SK-N-SH treated with all-trans-retinoic acid at 6 μM for 48 hours (cell line): ENCODE results near the gene SCGB1A1.
"Not testable (repeated sequence)": the region's sequence is repeated elsewhere in the genome, so short reads cannot be mapped to it uniquely, and the experiment has no call there.

Experiments used
- ATAC-seq: fragments of 200-7000 bp; cut with Tn5 transposase; 3 replicates; pipeline ENCODE4 v1.9.1; 2020; ENCODE audit warnings: mild to moderate bottlenecking, moderate library complexity
- ARNTL ChIP-seq: fragments of 450-650 bp; formaldehyde crosslinking; IDR thresholded peaks from 2 replicates; pipeline ENCODE4 v1.5.0; 2020; ENCODE audit warnings: low read depth, mild to moderate bottlenecking, moderate library complexity, borderline replicate concordance
- CREB5 ChIP-seq: fragments of 250-450 bp; sonication (Bioruptor Pico); IDR thresholded peaks from 2 replicates; pipeline ENCODE4 v1.5.1; 2020; ENCODE audit warnings: low read depth, mild to moderate bottlenecking, moderate library complexity
- CSDC2 ChIP-seq: fragments of 250-450 bp; sonication (Bioruptor Pico); IDR thresholded peaks from 2 replicates; pipeline ENCODE4 v1.5.0; 2020; ENCODE audit warnings: mild to moderate bottlenecking, moderate library complexity
- ESRRG ChIP-seq: fragments of 250-450 bp; sonication (Bioruptor Pico); IDR thresholded peaks from 2 replicates; pipeline ENCODE4 v1.6.1; 2021; ENCODE audit warnings: mild to moderate bottlenecking
- ISL1 ChIP-seq: fragments of 250-450 bp; sonication (Bioruptor Pico); IDR thresholded peaks from 2 replicates; pipeline ENCODE4 v2.1.2; 2022; ENCODE audit warnings: mild to moderate bottlenecking, moderate library complexity
- OSR1 ChIP-seq: fragments of 250-450 bp; sonication (Bioruptor Pico); IDR thresholded peaks from 2 replicates; pipeline ENCODE4 v1.8.0; 2022; ENCODE audit warnings: moderate library complexity, mild to moderate bottlenecking, inconsistent platforms
- PATZ1 ChIP-seq: fragments of 250-450 bp; sonication (Bioruptor Pico); IDR thresholded peaks from 2 replicates; pipeline ENCODE4 v1.8.0; 2020; ENCODE audit warnings: mild to moderate bottlenecking, moderate library complexity, borderline replicate concordance
- POU6F1 ChIP-seq: fragments of 250-450 bp; sonication (Bioruptor Pico); IDR thresholded peaks from 2 replicates; pipeline ENCODE4 v1.8.0; 2021; ENCODE audit warnings: low read depth, mild to moderate bottlenecking, moderate library complexity, borderline replicate concordance
- PPARA ChIP-seq: fragments of 250-450 bp; sonication (Bioruptor Pico); IDR thresholded peaks from 2 replicates; pipeline ENCODE4 v1.5.0; 2020; ENCODE audit warnings: mild to moderate bottlenecking, borderline replicate concordance
- RARB ChIP-seq: fragments of 250-450 bp; sonication (Bioruptor Pico); IDR thresholded peaks from 2 replicates; pipeline ENCODE4 v1.8.0; 2021; ENCODE audit warnings: mild to moderate bottlenecking, moderate library complexity
- SNAI2 ChIP-seq: fragments of 250-450 bp; sonication (Bioruptor Pico); IDR thresholded peaks from 2 replicates; pipeline ENCODE4 v1.5.0; 2020; ENCODE audit warnings: mild to moderate bottlenecking, moderate library complexity
- TSHZ2 ChIP-seq: fragments of 250-450 bp; sonication (Bioruptor Pico); IDR thresholded peaks from 2 replicates; pipeline ENCODE4 v1.5.0; 2020; ENCODE audit warnings: mild to moderate bottlenecking, moderate library complexity
- ZC3H10 ChIP-seq: fragments of 250-450 bp; sonication (Bioruptor Pico); IDR thresholded peaks from 2 replicates; pipeline ENCODE4 v1.5.1; 2021; ENCODE audit warnings: mild to moderate bottlenecking, moderate library complexity
- ZFP30 ChIP-seq: fragments of 450-650 bp; formaldehyde crosslinking; IDR thresholded peaks from 2 replicates; pipeline ENCODE4 v1.5.0; 2022; ENCODE audit warnings: mild to moderate bottlenecking, moderate library complexity
- ZNF565 ChIP-seq: fragments of 450-650 bp; formaldehyde crosslinking; conservative IDR thresholded peaks from 2 replicates; pipeline ENCODE4 v1.5.0; 2020; ENCODE audit warnings: low read depth, mild to moderate bottlenecking, moderate library complexity
- ZNF70 ChIP-seq: fragments of 450-650 bp; formaldehyde crosslinking; IDR thresholded peaks from 2 replicates; pipeline ENCODE4 v1.5.0; 2020; ENCODE audit warnings: mild to moderate bottlenecking, moderate library complexity
- ZNF8 ChIP-seq: fragments of 450-650 bp; formaldehyde crosslinking; IDR thresholded peaks from 2 replicates; pipeline ENCODE4 v1.5.0; 2020; ENCODE audit warnings: mild to moderate bottlenecking, moderate library complexity

SCGB1A1 gene

GRCh38 chr11:62449451-62449851, 30.6 kb downstream of the SCGB1A1 start (continued):
- TF ChIP-seq TSHZ2 (no peak), RARB (no peak), ZFP30 (CRISPR knock-in tag) (no peak), CSDC2 (CRISPR knock-in tag) (no peak), PATZ1 (CRISPR knock-in tag) (no peak), SNAI2 (CRISPR knock-in tag) (no peak), ARNTL (CRISPR knock-in tag) (no peak), ZNF70 (no peak), OSR1 (no peak), ZC3H10 (CRISPR knock-in tag) (no peak)

- ATAC-seq = not testable (repeated sequence)
Observed at GRCh38 chr11:62449912-62450311, 31.1 kb downstream of the SCGB1A1 start.

GRCh38 chr11:62450543-62451240, 31.9 kb downstream of the SCGB1A1 start:
- TF ChIP-seq RARB = no peak
- no peak for TF ChIP-seq PPARA
- TF ChIP-seq CREB5 (CRISPR knock-in tag) = no peak
- TF ChIP-seq ESRRG (CRISPR knock-in tag) = no peak
- TF ChIP-seq ZC3H10 (CRISPR knock-in tag) = no peak
- no peak for TF ChIP-seq OSR1
- no peak for TF ChIP-seq ZNF565 (CRISPR knock-in tag)
- TF ChIP-seq PATZ1 (CRISPR knock-in tag) = no peak
- no peak for TF ChIP-seq TSHZ2
- TF ChIP-seq CSDC2 (CRISPR knock-in tag) = no peak
- no peak for TF ChIP-seq ISL1 (CRISPR knock-in tag)
- no peak for TF ChIP-seq ARNTL (CRISPR knock-in tag)
- no peak for TF ChIP-seq ZFP30 (CRISPR knock-in tag)
- no peak for TF ChIP-seq ZNF8 (CRISPR knock-in tag)
- TF ChIP-seq POU6F1 = no peak
- no peak for TF ChIP-seq SNAI2 (CRISPR knock-in tag)
- no peak for ATAC-seq
